ENCODE measurements around the gene ZNF76. TPM values are rescaled to one million over a fixed set of nuclear protein-coding genes. Genes with fewer than 3 reads are reported as not detected.

Gene ZNF76
- total and polyA plus RNA-seq, 2 of the 8 experiments (the other 6 are each of a cell fraction or from before 2014, with no cell fraction given): 17.9 to 23.9 TPM

GRCh38 chr6:35342258-35343091 lies 82.9 kb downstream of the ZNF76 start, which contains the start of gene PPARD (continued):
- 0 out of 2 replicates have a peak, but pooled peaks have one; percentile 8 for TF ChIP-seq JUND (IDR thresholded peaks at IDR 0.05; ENCODE audit: low read length)
- TF ChIP-seq USF2 (IDR thresholded peaks at IDR 0.05; ENCODE audit: low read length): no peak
- TF ChIP-seq CEBPB (IDR thresholded peaks at IDR 0.05; ENCODE audit: low read depth, low read length): no peak
- TF ChIP-seq TAF1 (IDR thresholded peaks at IDR 0.05; ENCODE audit: low read depth, low read length): peak; percentile 76; the same call in 1 of the 2 replicates
